ENCODE results near the gene KLHL29.

GRCh38 chr2:23528171-23528570 lies 143.2 kb downstream of the KLHL29 start:
- TF ChIP-seq CTCF (IDR thresholded peaks at IDR 0.05): no peak
- TF ChIP-seq POLR2A (IDR thresholded peaks at IDR 0.05): no peak
